Endothelial cell of umbilical vein (primary cell): Measurements from ENCODE around the gene SH3BGRL2. TPM values are rescaled to one million over a fixed set of nuclear protein-coding genes. Genes with fewer than 3 reads are reported as not detected.

Source experiments
- BruUV-seq: library from RNA; stranded (reverse); fragments of 400-500 nt; replicated peaks from 2 replicates; lab custom pipeline; 2021; lab: Mats Ljungman, UMichigan
- CTCF ChIA-PET: fragments of 300-600, 350-600 bp; sonication (Branson Sonifier 250); formaldehyde crosslinking; loops from one replicate; lab custom pipeline; 2021; ENCODE audit warnings: antibody characterized with exemption, inconsistent platforms; lab: Charles Lee
- POLR2A ChIA-PET: fragments of 300-600, 350-600 bp; sonication (Branson Sonifier 250); formaldehyde crosslinking; loops from one replicate; lab custom pipeline; 2021; ENCODE audit warnings: antibody characterized with exemption, inconsistent platforms; lab: Charles Lee
- DNase-seq: peaks from one replicate; pipeline ENCODE4 v3.0.0-alpha.2; 2011; ENCODE audit warnings: low read depth, low spot score
- FAIRE-seq: peaks from 2 replicates; lab custom pipeline; 2011; peaks lifted over from hg19 to GRCh38; lab: Jason Lieb, UNC
- H2AFZ ChIP-seq: 2 replicates; pipeline ENCODE4 v1.6.0; 2012; ENCODE audit warnings: low read depth, low read length, control low read depth, inconsistent platforms
- H3K27ac ChIP-seq: 2 replicates; pipeline ENCODE4 v1.5.1; 2011; ENCODE audit warnings: low read depth, mild to moderate bottlenecking, control low read depth, low read length, moderate library complexity; ENCODE audit not compliant: insufficient read depth
- H3K27me3 ChIP-seq, 2 experiments: 2 replicates each; pipeline versions ENCODE4 v1.6.0 to v1.6.1; 2011; ENCODE audit warnings: low read length in 2 of 2, mixed read lengths in 1 of 2; ENCODE audit not compliant: control insufficient read depth in 2 of 2, insufficient read depth in 2 of 2
- H3K36me3 ChIP-seq, 2 experiments: 2 replicates in 1 of 2; 3 replicates in 1 of 2; pipeline ENCODE4 v1.5.1; 2011; ENCODE audit warnings: low read length in 2 of 2, mild to moderate bottlenecking in 1 of 2, moderate library complexity in 1 of 2; ENCODE audit not compliant: control insufficient read depth in 2 of 2, insufficient read depth in 2 of 2; ENCODE audit errors: extremely low read depth in 1 of 2
- H3K4me1 ChIP-seq: 3 replicates; pipeline ENCODE4 v1.5.1; 2011; ENCODE audit warnings: mild to moderate bottlenecking, low read length; ENCODE audit not compliant: control insufficient read depth, insufficient read depth; ENCODE audit errors: extremely low read depth
- H3K4me2 ChIP-seq: 2 replicates; pipeline ENCODE4 v1.6.1; 2011; ENCODE audit warnings: low read length, control low read depth, mixed read lengths; ENCODE audit not compliant: insufficient read depth
- H3K4me3 ChIP-seq, 3 experiments: fragments of 200-600 bp in 1 of 3; sonication (generic), shearing (Covaris generic) in 1 of 3; replicated peaks in 1 of 3; 2 replicates each; pipeline ENCODE4 v1.5.1; 2011 to 2016; ENCODE audit warnings: control low read depth in 3 of 3, low read length in 3 of 3, mild to moderate bottlenecking in 2 of 3, inconsistent platforms in 1 of 3, low read depth in 1 of 3, moderate library complexity in 1 of 3; ENCODE audit not compliant: insufficient read depth in 1 of 3
- H3K79me2 ChIP-seq: 2 replicates; pipeline ENCODE4 v1.6.0; 2012; ENCODE audit warnings: low read length, inconsistent platforms; ENCODE audit not compliant: control insufficient read depth, insufficient read depth
- H3K9ac ChIP-seq: replicated peaks from 2 replicates; pipeline ENCODE3; 2011; ENCODE audit warnings: low read length, control low read depth; ENCODE audit not compliant: insufficient read depth; ENCODE audit errors: extremely low read depth
- H3K9me1 ChIP-seq: replicated peaks from 3 replicates; pipeline ENCODE4 v1.6.0; 2011; ENCODE audit warnings: mild to moderate bottlenecking, low read length; ENCODE audit not compliant: control insufficient read depth, insufficient read depth; ENCODE audit errors: extremely low read depth
- H3K9me3 ChIP-seq: replicated peaks from 2 replicates; pipeline ENCODE4 v1.5.1; 2012; ENCODE audit warnings: low read length, inconsistent platforms; ENCODE audit not compliant: control insufficient read depth, insufficient read depth
- H4K20me1 ChIP-seq: replicated peaks from 2 replicates; pipeline ENCODE3; 2011; ENCODE audit warnings: mild to moderate bottlenecking, low read length; ENCODE audit not compliant: control insufficient read depth, insufficient read depth; ENCODE audit errors: extremely low read depth
- CTCF ChIP-seq, 2 donors: IDR thresholded peaks; 1 replicate in 1 of 2; 2 replicates in 1 of 2; pipeline ENCODE4 v1.5.1; 2011; ENCODE audit warnings: low read length in 2 of 2, mild to moderate bottlenecking in 2 of 2, moderate library complexity in 2 of 2, control low read depth in 1 of 2, inconsistent platforms in 1 of 2, low read depth in 1 of 2; ENCODE audit not compliant: insufficient read depth in 1 of 2; ENCODE audit errors: extremely low read depth in 1 of 2
- EZH2 ChIP-seq: IDR thresholded peaks from 2 replicates; pipeline ENCODE4 v1.6.1; 2012; ENCODE audit warnings: borderline replicate concordance, low read depth, mild to moderate bottlenecking, moderate library complexity, low read length, inconsistent platforms; ENCODE audit not compliant: severe bottlenecking
- FOS ChIP-seq: IDR thresholded peaks from 2 replicates; pipeline ENCODE4 v1.6.1; 2011; ENCODE audit warnings: mild to moderate bottlenecking, low read length, moderate library complexity, borderline replicate concordance; ENCODE audit not compliant: insufficient read depth
- GATA2 ChIP-seq: IDR thresholded peaks from 2 replicates; pipeline ENCODE4 v1.7.0; 2011; ENCODE audit warnings: low read depth, mild to moderate bottlenecking, moderate library complexity, mixed read lengths, low read length; ENCODE audit not compliant: insufficient read length, insufficient read depth
- JUN ChIP-seq: IDR thresholded peaks from 2 replicates; pipeline ENCODE4 v1.6.1; 2011; ENCODE audit warnings: borderline replicate concordance, low read depth; ENCODE audit not compliant: insufficient read length, insufficient read depth
- MAX ChIP-seq: IDR thresholded peaks from 2 replicates; pipeline ENCODE4 v1.6.1; 2011; ENCODE audit not compliant: insufficient read depth, insufficient read length
- MYC ChIP-seq: IDR thresholded peaks from one replicate; pipeline ENCODE4 v1.6.1; 2011; ENCODE audit warnings: mild to moderate bottlenecking, low read depth, low read length
- POLR2A ChIP-seq: IDR thresholded peaks from 2 replicates; pipeline ENCODE4 v1.6.1; 2012; ENCODE audit warnings: low read depth, mild to moderate bottlenecking, control low read depth, low read length
- dilution Hi-C: fragments of 300-500 bp; cut with MboI; formaldehyde crosslinking; loops from one replicate; pipeline ENCODE4 v1.15.0; 2019; ENCODE audit warnings: low sequenced_read_pairs; ENCODE audit not compliant: extremely low pct_ligation_motif_present
- intact Hi-C: fragments of 100-400 bp; cut with micrococcal nuclease; formaldehyde crosslinking; loops from one replicate; pipeline ENCODE4 v1.10.0; 2022
- polyA plus RNA-seq, 4 experiments: library from polyadenylated mRNA; depleted of rRNA in 3 of 4; stranded (reverse) in 3 of 4; unstranded in 1 of 4; fragments of >200 nt; gene quantifications; 2 replicates each; pipeline versions ENCODE4 v1.2.1 to v1.2.3, GENCODE V29; 2011 to 2012; ENCODE audit warnings: missing spikeins in 1 of 4
- total RNA-seq: library from RNA; stranded (reverse); gene quantifications from 2 replicates; pipeline ENCODE4 v1.2.3, GENCODE V29; 2021

The SH3BGRL2 gene
- total and polyA plus RNA-seq, 2 donors (not counting 3 experiments of a cell fraction or from before 2014, with no cell fraction given): 3.2 to 10.7 TPM

- no TSS peak for BruUV-seq
- Histone ChIP-seq H3K9ac (no peak overlapping the region), H3K9me1 (no peaks in the 10 kb centered on the region), H3K4me1 (peaks cover 10% of the 10 kb centered on the region), H3K9me3 (no peaks in the 10 kb centered on the region), H3K79me2 (no peaks in the 10 kb centered on the region), H3K4me2 (no peak overlapping the region), H3K27me3 (no peaks in the 10 kb centered on the region), H3K27ac (no peak overlapping the region), H2AFZ (no peak overlapping the region), H3K36me3 (peaks cover 0 to 4% of the 10 kb centered on the region in 2 experiments), H4K20me1 (no peaks in the 10 kb centered on the region), H3K4me3 (no peak overlapping the region)
- dilution Hi-C loops (no loop called here), intact Hi-C loops (no loop called here)
- ChIA-PET CTCF (no interaction called here), POLR2A (no interaction called here)
- no peak for DNase-seq
- no peak for TF ChIP-seq FOS
- TF ChIP-seq CTCF (IDR thresholded peaks at IDR 0.05; ENCODE audit: extremely low read depth in 1 of 2, insufficient read depth in 1 of 2, low read depth in 1 of 2, low read length in 2 of 2): no peak
- no peak for TF ChIP-seq JUN
- no peak for TF ChIP-seq POLR2A
- TF ChIP-seq MYC: no peak
- TF ChIP-seq MAX: no peak
- no peak for TF ChIP-seq GATA2
- no peak for TF ChIP-seq EZH2
- FAIRE-seq: no peak
Measured at GRCh38 chr6:79702691-79703090, 71.6 kb downstream of the SH3BGRL2 start.
